GM19467 (cell line): ENCODE results near the gene OR4M1.
"Not testable (repeated sequence)": the region's sequence is repeated elsewhere in the genome, so short reads cannot be mapped to it uniquely, and the experiment has no call there.

Experiments
- ATAC-seq: cut with Tn5 transposase; IDR thresholded peaks from one replicate; pipeline ENCODE4 v1.9.1; 2021; ENCODE audit warnings: mild to moderate bottlenecking, moderate library complexity; ENCODE audit not compliant: unreplicated experiment

Gene OR4M1

GRCh38 chr14:19821016-19821415 is 47.7 kb downstream of the OR4M1 start:
- ATAC-seq, result not testable (repeated sequence)

- no peak for ATAC-seq
Measured at GRCh38 chr14:19823178-19823577, 49.9 kb downstream of the OR4M1 start.

GRCh38 chr14:19823765-19824164 is 50.5 kb downstream of the OR4M1 start:
- ATAC-seq, result no peak

- ATAC-seq, result not testable (repeated sequence)
Measured at GRCh38 chr14:19827626-19828244, 54.4 kb downstream of the OR4M1 start.

- ATAC-seq, result no peak
Measured at GRCh38 chr14:19828314-19828713, 55.0 kb downstream of the OR4M1 start.
